Measurements from ENCODE around the gene F8A2.
"Not testable (repeated sequence)": the region's sequence is repeated elsewhere in the genome, so short reads cannot be mapped to it uniquely, and the experiment has no call there.

The F8A2 gene

DNA sequence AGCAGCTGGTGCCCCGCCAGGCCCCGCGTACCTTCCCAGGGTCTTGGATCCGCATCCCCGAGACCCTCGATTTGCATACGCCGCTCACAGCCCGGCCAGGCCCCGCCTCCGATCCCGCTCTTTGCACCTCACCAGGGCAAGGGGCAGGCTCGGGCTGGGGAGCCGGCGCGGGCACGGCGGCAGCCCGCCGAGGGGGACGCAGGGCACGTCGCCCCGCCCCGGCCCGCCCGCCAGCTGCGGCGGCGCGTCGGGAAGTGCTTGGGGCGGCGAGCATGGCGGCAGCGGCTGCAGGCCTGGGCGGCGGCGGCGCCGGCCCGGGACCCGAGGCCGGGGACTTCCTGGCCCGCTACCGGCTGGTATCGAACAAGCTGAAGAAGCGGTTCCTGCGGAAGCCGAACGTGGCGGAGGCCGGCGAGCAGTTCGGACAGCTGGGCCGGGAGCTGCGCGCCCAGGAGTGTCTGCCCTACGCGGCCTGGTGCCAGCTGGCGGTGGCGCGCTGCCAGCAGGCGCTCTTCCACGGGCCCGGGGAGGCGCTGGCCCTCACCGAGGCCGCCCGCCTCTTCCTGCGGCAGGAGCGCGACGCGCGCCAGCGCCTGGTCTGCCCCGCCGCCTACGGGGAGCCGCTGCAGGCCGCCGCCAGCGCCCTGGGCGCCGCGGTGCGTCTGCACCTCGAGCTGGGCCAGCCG lies at the start of gene F8A2:
Gene F8A2 (plus strand): TSS at position 253 of the 686 bp plus-strand sequence. CDS start 20 bp downstream, at position 273.
- DNase-seq (ENCODE audit: low spot score); in situ Hi-C loops (cut with MboI; ENCODE audit: low pct_unique_long_range_greater_than_20kb, low sequenced_read_pairs, unreplicated experiment): not testable (repeated sequence)

DNA sequence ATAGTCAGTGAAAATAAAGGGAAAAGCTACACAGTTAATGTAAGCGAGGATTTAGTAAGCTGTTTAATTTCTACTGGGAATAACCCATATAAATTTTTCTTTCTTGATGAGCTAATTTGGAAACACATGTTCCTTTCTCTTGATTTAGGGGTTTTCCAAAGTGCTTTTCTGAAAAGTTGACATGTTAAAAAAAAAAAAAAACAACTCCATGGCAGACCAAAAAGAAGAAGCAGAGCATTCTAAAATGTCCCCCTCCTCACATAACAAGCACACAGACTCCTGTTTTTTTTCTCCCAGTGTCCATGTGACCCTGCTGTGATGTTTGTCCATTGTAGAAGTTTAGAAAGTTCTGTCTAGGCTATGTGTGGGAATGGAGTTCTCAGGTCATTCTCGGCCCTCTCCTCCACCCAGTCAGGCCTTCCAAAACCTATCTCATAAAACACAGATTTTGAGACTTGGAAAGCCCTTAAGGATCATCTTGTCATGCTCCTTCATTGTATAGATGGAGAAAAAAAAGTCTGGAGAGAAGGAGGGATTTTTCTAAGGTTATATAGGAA lies 48.3 kb upstream of the F8A2 start:
- no peak for DNase-seq (ENCODE audit: low spot score)
- in situ Hi-C loops (cut with MboI; ENCODE audit: low pct_unique_long_range_greater_than_20kb, low sequenced_read_pairs, unreplicated experiment), result no loop called here
- no peak for TF ChIP-seq CTCF (IDR thresholded peaks at IDR 0.05; ENCODE audit: extremely low read depth, insufficient read depth, missing control alignments)

- in situ Hi-C loops (cut with MboI; ENCODE audit: low pct_unique_long_range_greater_than_20kb, low sequenced_read_pairs, unreplicated experiment), result no loop called here
- DNase-seq (ENCODE audit: low spot score), result no peak
- TF ChIP-seq CTCF (IDR thresholded peaks at IDR 0.05; ENCODE audit: extremely low read depth, insufficient read depth, missing control alignments), result no peak
Measured at GRCh38 chrX:155334486-155335336, 47.2 kb upstream of the F8A2 start, which contains the start of gene CLIC2. Gene CLIC2, minus strand, starts transcription at chrX:155334614. Its CDS starts 187 bp downstream, at chrX:155334427.

DNA sequence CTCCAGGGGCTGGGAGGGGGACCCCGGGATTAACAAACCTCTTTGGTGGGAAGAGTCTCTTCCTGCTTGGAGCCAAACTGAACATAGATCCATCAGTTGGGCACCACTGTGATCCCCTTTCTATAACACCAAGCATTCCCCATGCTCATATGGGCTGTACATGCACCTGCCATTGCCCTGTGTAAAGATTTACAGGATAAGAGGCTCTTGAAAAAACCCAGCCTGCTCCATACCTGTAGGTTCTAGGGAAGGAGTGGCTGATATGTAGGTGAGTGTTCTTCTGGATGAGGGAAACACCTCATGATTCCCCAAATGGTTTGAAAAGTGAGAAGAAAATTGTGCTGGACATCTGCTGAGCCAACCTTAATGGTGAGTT lies 46.6 kb upstream of the F8A2 start:
- DNase-seq (ENCODE audit: low spot score); in situ Hi-C loops (cut with MboI; ENCODE audit: low pct_unique_long_range_greater_than_20kb, low sequenced_read_pairs, unreplicated experiment): not testable (repeated sequence)

- in situ Hi-C loops (cut with MboI; ENCODE audit: low pct_unique_long_range_greater_than_20kb, low sequenced_read_pairs, unreplicated experiment), result not testable (repeated sequence)
Measured at GRCh38 chrX:155345689-155346088, 36.2 kb upstream of the F8A2 start.

DNA sequence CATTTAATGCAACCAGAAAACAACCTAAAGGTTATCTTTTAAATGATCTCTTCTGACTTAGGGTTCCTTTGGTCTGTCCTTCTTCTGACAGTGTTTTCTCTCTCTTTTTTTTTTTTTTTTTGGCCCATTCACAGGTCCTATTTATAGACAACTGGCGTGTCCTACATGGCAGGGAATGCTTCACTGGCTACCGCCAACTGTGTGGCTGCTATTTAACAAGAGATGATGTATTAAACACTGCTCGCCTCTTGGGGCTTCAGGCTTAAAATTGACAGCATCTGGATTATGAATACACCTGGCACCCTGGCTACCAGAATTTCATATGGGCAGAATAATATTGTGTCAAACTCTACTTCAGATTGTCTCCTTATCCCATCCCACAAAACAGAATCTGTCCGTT lies 32.4 kb upstream of the F8A2 start:
- in situ Hi-C loops (cut with MboI; ENCODE audit: low pct_unique_long_range_greater_than_20kb, low sequenced_read_pairs, unreplicated experiment), result not testable (repeated sequence)

More at GRCh38 chrX:155345689-155346088, 36.2 kb upstream of the F8A2 start:
- not testable (repeated sequence) for DNase-seq (ENCODE audit: low spot score)

GRCh38 chrX:155363712-155364111 lies 18.2 kb upstream of the F8A2 start:
- DNase-seq (ENCODE audit: low spot score); in situ Hi-C loops (cut with MboI; ENCODE audit: low pct_unique_long_range_greater_than_20kb, low sequenced_read_pairs, unreplicated experiment): not testable (repeated sequence)

More for the DNA sequence above, 32.4 kb upstream of the F8A2 start:
- DNase-seq (ENCODE audit: low spot score), result not testable (repeated sequence)

GRCh38 chrX:155373777-155374458 lies 8.0 kb upstream of the F8A2 start:
- in situ Hi-C loops (cut with MboI; ENCODE audit: low pct_unique_long_range_greater_than_20kb, low sequenced_read_pairs, unreplicated experiment); DNase-seq (ENCODE audit: low spot score): not testable (repeated sequence)

GRCh38 chrX:155379802-155380201 lies 2.1 kb upstream of the F8A2 start:
- DNase-seq (ENCODE audit: low spot score); in situ Hi-C loops (cut with MboI; ENCODE audit: low pct_unique_long_range_greater_than_20kb, low sequenced_read_pairs, unreplicated experiment): not testable (repeated sequence)

- in situ Hi-C loops (cut with MboI; ENCODE audit: low pct_unique_long_range_greater_than_20kb, low sequenced_read_pairs, unreplicated experiment); DNase-seq (ENCODE audit: low spot score): not testable (repeated sequence)
Measured at GRCh38 chrX:155382529-155382967, 653 bp downstream of the F8A2 start.

Data from GM13977 (cell line).